CD4-positive, alpha-beta memory T cell (primary cell): Measurements from ENCODE around the gene CFAP161. TPM values are rescaled to one million over a fixed set of nuclear protein-coding genes. Genes with fewer than 3 reads are reported as not detected.

Source experiments
- CTCF ChIA-PET: fragments of 350-600 bp; sonication (Branson Sonifier 250); formaldehyde crosslinking; loops from one replicate; lab custom pipeline; 2021; ENCODE audit warnings: inconsistent platforms; ENCODE audit not compliant: partially characterized antibody; lab: Charles Lee
- POLR2A ChIA-PET: fragments of 350-600 bp; sonication (Branson Sonifier 250); formaldehyde crosslinking; loops from one replicate; lab custom pipeline; 2021; ENCODE audit not compliant: partially characterized antibody; lab: Charles Lee
- DNase-seq, 5 donors: peaks; one replicate each; pipeline versions ENCODE4 v3.0.0 to v3.0.0-alpha.2; 2020 to 2022; ENCODE audit warnings: mixed read lengths in 1 of 5
- H3K27ac ChIP-seq: one replicate; pipeline ENCODE4 v1.7.0; 2013; ENCODE audit warnings: low read depth, low read length
- H3K27me3 ChIP-seq: 2 replicates; pipeline ENCODE4 v1.7.0; 2013; ENCODE audit warnings: mild to moderate bottlenecking, low read length, moderate library complexity; ENCODE audit not compliant: insufficient read depth
- H3K36me3 ChIP-seq: 2 replicates; pipeline ENCODE4 v1.7.0; 2013; ENCODE audit warnings: mild to moderate bottlenecking, low read length, moderate library complexity; ENCODE audit not compliant: insufficient read depth
- H3K4me1 ChIP-seq: 2 replicates; pipeline ENCODE4 v1.7.0; 2013; ENCODE audit warnings: mild to moderate bottlenecking, low read length, moderate library complexity; ENCODE audit not compliant: insufficient read depth
- H3K4me3 ChIP-seq, 2 donors: one replicate each; pipeline ENCODE4 v1.7.0; 2013; ENCODE audit warnings: low read length in 2 of 2, mild to moderate bottlenecking in 1 of 2
- H3K9me3 ChIP-seq, 2 donors: one replicate each; pipeline ENCODE4 v1.7.0; 2013; ENCODE audit warnings: low read length in 2 of 2, control low read depth in 1 of 2; ENCODE audit not compliant: control insufficient read depth in 1 of 2
- H3K27ac Mint-ChIP-seq, 7 donors: one replicate each; pipeline ENCODE4 v1.8.0; 2020 to 2021; ENCODE audit warnings: mixed read lengths in 7 of 7, mild to moderate bottlenecking in 6 of 7, inconsistent platforms in 3 of 7, moderate library complexity in 3 of 7
- H3K27me3 Mint-ChIP-seq, 2 donors: one replicate each; pipeline ENCODE4 v1.8.0; 2020 to 2021; ENCODE audit warnings: mixed read lengths in 2 of 2
- H3K36me3 Mint-ChIP-seq, 2 donors: one replicate each; pipeline ENCODE4 v1.8.0; 2020 to 2021; ENCODE audit warnings: mixed read lengths in 2 of 2, inconsistent platforms in 1 of 2, mild to moderate bottlenecking in 1 of 2
- H3K4me1 Mint-ChIP-seq, 4 donors: one replicate each; pipeline ENCODE4 v1.8.0; 2020 to 2021; ENCODE audit warnings: mixed read lengths in 4 of 4, mild to moderate bottlenecking in 1 of 4
- H3K4me3 Mint-ChIP-seq, 8 donors: one replicate each; pipeline ENCODE4 v1.8.0; 2020 to 2021; ENCODE audit warnings: mixed read lengths in 8 of 8, mild to moderate bottlenecking in 7 of 8, moderate library complexity in 6 of 8, inconsistent platforms in 3 of 8
- H3K9me3 Mint-ChIP-seq, 8 donors: one replicate each; pipeline ENCODE4 v1.8.0; 2020 to 2021; ENCODE audit warnings: mixed read lengths in 8 of 8, mild to moderate bottlenecking in 5 of 8, inconsistent platforms in 3 of 8, moderate library complexity in 1 of 8
- intact Hi-C: fragments of 100-400 bp; cut with micrococcal nuclease; formaldehyde crosslinking; loops from one replicate; pipeline ENCODE4 v1.15.1; 2023
- polyA plus RNA-seq, 2 donors: library from polyadenylated mRNA; unstranded; fragments of 300-500 nt; fragmentation: Illumina TruSeq; gene quantifications; one replicate each; pipeline ENCODE4 v1.2.3, GENCODE V29; 2021
- total RNA-seq, 2 experiments: library from RNA; stranded (reverse); gene quantifications; one replicate each; pipeline ENCODE4 v1.2.3, GENCODE V29; 2021

The CFAP161 gene
- total and polyA plus RNA-seq, 4 experiments from 2014 or later, result not detected

GRCh38 chr15:81171286-81171685, 37.2 kb downstream of the CFAP161 start:
- H3K36me3 ChIP-seq, result no peaks in the 10 kb centered on the region
- H3K9me3 ChIP-seq, result no peaks in the 10 kb centered on the region
- peaks cover 8% of the 10 kb centered on the region for H3K4me1 ChIP-seq
- no peak overlapping the region for H3K27ac Mint-ChIP-seq
- no peak for DNase-seq
- intact Hi-C loops, result no loop called here
- ChIA-PET CTCF (interaction anchor here (1.4 kb wide), 1 partner anchor 11 kb away, joined by 3 read pairs; no protein-coding TSS in a partner anchor), POLR2A (no interaction called here)
- no peaks in the 10 kb centered on the region for H3K9me3 Mint-ChIP-seq
- peaks cover 1 to 10% (median 6%) of the 10 kb centered on the region in 4 donors for H3K4me1 Mint-ChIP-seq
- no peak overlapping the region for H3K4me3 ChIP-seq
- H3K36me3 Mint-ChIP-seq, result no peaks in the 10 kb centered on the region
- peaks cover 5 to 13% of the 10 kb centered on the region in 2 donors for H3K27me3 Mint-ChIP-seq
- no peaks in the 10 kb centered on the region for H3K27me3 ChIP-seq
- H3K4me3 Mint-ChIP-seq, result no peak overlapping the region
- H3K27ac ChIP-seq, result no peak overlapping the region

GRCh38 chr15:81174125-81174791, 40.2 kb downstream of the CFAP161 start:
- CTCF ChIA-PET, result no interaction called here
- Mint-ChIP-seq H3K27ac (no peak overlapping the region), H3K9me3 (no peaks in the 10 kb centered on the region), H3K27me3 (peaks cover 5 to 16% of the 10 kb centered on the region in 2 donors), H3K4me1 (no peaks in the 10 kb centered on the region), H3K36me3 (no peaks in the 10 kb centered on the region), H3K4me3 (no peak overlapping the region)
- no peaks in the 10 kb centered on the region for H3K36me3 ChIP-seq
- no peak overlapping the region for H3K27ac ChIP-seq
- no peaks in the 10 kb centered on the region for H3K27me3 ChIP-seq
- POLR2A ChIA-PET, result no interaction called here
- intact Hi-C loops, result no loop called here
- no peak overlapping the region for H3K4me3 ChIP-seq
- no peaks in the 10 kb centered on the region for H3K4me1 ChIP-seq
- DNase-seq, result no peak
- H3K9me3 ChIP-seq, result no peaks in the 10 kb centered on the region

- no peaks in the 10 kb centered on the region for H3K4me1 Mint-ChIP-seq
- Histone ChIP-seq H3K4me3 (no peak overlapping the region), H3K36me3 (no peaks in the 10 kb centered on the region), H3K27me3 (no peaks in the 10 kb centered on the region), H3K9me3 (no peaks in the 10 kb centered on the region), H3K27ac (no peak overlapping the region), H3K4me1 (no peaks in the 10 kb centered on the region)
- H3K27me3 Mint-ChIP-seq, result peaks cover 5 to 19% of the 10 kb centered on the region in 2 donors
- ChIA-PET POLR2A (no interaction called here), CTCF (no interaction called here)
- intact Hi-C loops, result no loop called here
- H3K36me3 Mint-ChIP-seq, result no peaks in the 10 kb centered on the region
- H3K9me3 Mint-ChIP-seq, result peaks cover 0 to 2% (median 0%) of the 10 kb centered on the region in 8 donors
- H3K4me3 Mint-ChIP-seq, result no peak overlapping the region
- DNase-seq, result no peak
- H3K27ac Mint-ChIP-seq, result no peak overlapping the region
Measured at GRCh38 chr15:81174792-81175327, 40.8 kb downstream of the CFAP161 start.

- no peak for DNase-seq
- intact Hi-C loops, result no loop called here
- no peaks in the 10 kb centered on the region for H3K4me1 Mint-ChIP-seq
- no peaks in the 10 kb centered on the region for H3K36me3 Mint-ChIP-seq
- H3K4me1 ChIP-seq, result no peaks in the 10 kb centered on the region
- no peak overlapping the region for H3K4me3 Mint-ChIP-seq
- peaks cover 5 to 19% of the 10 kb centered on the region in 2 donors for H3K27me3 Mint-ChIP-seq
- H3K27ac ChIP-seq, result no peak overlapping the region
- CTCF ChIA-PET, result interaction anchor here (1.1 kb wide), 1 partner anchor 91 kb away, joined by 3 read pairs; no protein-coding TSS in a partner anchor
- peaks cover 0 to 2% (median 0%) of the 10 kb centered on the region in 8 donors for H3K9me3 Mint-ChIP-seq
- H3K36me3 ChIP-seq, result no peaks in the 10 kb centered on the region
- POLR2A ChIA-PET, result no interaction called here
- H3K27me3 ChIP-seq, result no peaks in the 10 kb centered on the region
- H3K4me3 ChIP-seq, result no peak overlapping the region
- no peaks in the 10 kb centered on the region for H3K9me3 ChIP-seq
- H3K27ac Mint-ChIP-seq, result no peak overlapping the region
Measured at GRCh38 chr15:81175496-81175895, 41.4 kb downstream of the CFAP161 start.

- Histone ChIP-seq H3K4me3 (no peak overlapping the region), H3K27ac (no peak overlapping the region), H3K36me3 (no peaks in the 10 kb centered on the region), H3K4me1 (no peaks in the 10 kb centered on the region), H3K9me3 (no peaks in the 10 kb centered on the region), H3K27me3 (no peaks in the 10 kb centered on the region)
- Mint-ChIP-seq H3K36me3 (no peaks in the 10 kb centered on the region), H3K4me3 (no peak overlapping the region), H3K27me3 (peaks cover 7 to 22% of the 10 kb centered on the region in 2 donors), H3K4me1 (no peaks in the 10 kb centered on the region), H3K9me3 (peaks cover 0 to 2% (median 0%) of the 10 kb centered on the region in 8 donors), H3K27ac (no peak overlapping the region)
- ChIA-PET POLR2A (no interaction called here), CTCF (interaction anchor here (1.1 kb wide), 1 partner anchor 90 kb away, joined by 3 read pairs; no protein-coding TSS in a partner anchor)
- intact Hi-C loops, result no loop called here
- DNase-seq, result no peak
Measured at GRCh38 chr15:81176291-81176893, 42.3 kb downstream of the CFAP161 start.

- ChIA-PET CTCF (interaction anchor here (1.6 to 1.8 kb wide), 2 partner anchors 14 to 88 kb away, joined by 3 to 7 read pairs; no protein-coding TSS in a partner anchor), POLR2A (no interaction called here)
- Histone ChIP-seq H3K27me3 (no peaks in the 10 kb centered on the region), H3K9me3 (no peaks in the 10 kb centered on the region), H3K4me1 (no peaks in the 10 kb centered on the region), H3K4me3 (no peak overlapping the region), H3K36me3 (no peaks in the 10 kb centered on the region), H3K27ac (no peak overlapping the region)
- Mint-ChIP-seq H3K27ac (no peak overlapping the region), H3K4me3 (no peak overlapping the region), H3K36me3 (no peaks in the 10 kb centered on the region), H3K4me1 (no peaks in the 10 kb centered on the region), H3K27me3 (peaks cover 15 to 22% of the 10 kb centered on the region in 2 donors), H3K9me3 (peaks cover 0 to 2% (median 0%) of the 10 kb centered on the region in 8 donors)
- intact Hi-C loops, result no loop called here
- no peak for DNase-seq
Measured at GRCh38 chr15:81178365-81178764, 44.3 kb downstream of the CFAP161 start.

GRCh38 chr15:81181220-81181619, 47.1 kb downstream of the CFAP161 start:
- CTCF ChIA-PET, result no interaction called here
- H3K4me3 Mint-ChIP-seq, result no peak overlapping the region
- H3K27me3 Mint-ChIP-seq, result peaks cover 22 to 37% of the 10 kb centered on the region in 2 donors
- no peaks in the 10 kb centered on the region for H3K4me1 ChIP-seq
- intact Hi-C loops, result no loop called here
- peaks cover 0 to 4% (median 0%) of the 10 kb centered on the region in 8 donors for H3K9me3 Mint-ChIP-seq
- no peaks in the 10 kb centered on the region for H3K4me1 Mint-ChIP-seq
- POLR2A ChIA-PET, result no interaction called here
- H3K36me3 Mint-ChIP-seq, result no peaks in the 10 kb centered on the region
- no peak for DNase-seq
- H3K4me3 ChIP-seq, result no peak overlapping the region
- no peak overlapping the region for H3K27ac Mint-ChIP-seq
- no peaks in the 10 kb centered on the region for H3K36me3 ChIP-seq
- H3K27me3 ChIP-seq, result peaks cover under 1% of the 10 kb centered on the region
- no peaks in the 10 kb centered on the region for H3K9me3 ChIP-seq
- H3K27ac ChIP-seq, result no peak overlapping the region
